ENCODE measurements around the gene KIF17. TPM values are rescaled to one million over a fixed set of nuclear protein-coding genes. Genes with fewer than 3 reads are reported as not detected.

KIF17 gene
- total and polyA plus RNA-seq, 9 donors, result 0.56 to 6.2 (median 2.2) TPM

GRCh38 chr1:20661207-20662109 is 56.3 kb downstream of the KIF17 start, which contains the start of gene DDOST:
TSS of gene DDOST (minus strand) at chr1:20661369. CDS start at chr1:20661350, 19 bp downstream.
- DNase-seq, result peak; percentile 92 to 97 (median 94)
- Histone ChIP-seq H3K9me3 (no peaks in the 10 kb centered on the region), H3K36me3 (no peaks in the 10 kb centered on the region), H3K27ac (peak within 1 kb of the TSS; percentile 27 to 78), H3K27me3 (no peaks in the 10 kb centered on the region), H3K4me1 (ENCODE audit: insufficient read depth) (peaks cover 10% of the 10 kb centered on the region), H3K4me3 (peak within 1 kb of the TSS; percentile 65)
- intact Hi-C loops (cut with DNase I), result no loop called here
- WGBS, 3 donors, result 0 to 2% (median 1%) methylated on average over 45 to 58 of the region's 58 CpGs
- TF ChIP-seq POLR2A (IDR thresholded peaks at IDR 0.05), result peak; percentile 36
- TF ChIP-seq EP300 (IDR thresholded peaks at IDR 0.05), result no peak
- TF ChIP-seq CTCF (IDR thresholded peaks at IDR 0.05), result peak in 1 of 3 donors; percentile 56

GRCh38 chr1:20660847-20661206 is 57.0 kb downstream of the KIF17 start:
- H3K9me3 ChIP-seq, result no peaks in the 10 kb centered on the region
- no peak for DNase-seq
- WGBS, 3 donors, result 0 to 1% (median 0%) methylated on average over 20 of the region's 20 CpGs
- peaks cover 10% of the 10 kb centered on the region for H3K4me1 ChIP-seq (ENCODE audit: insufficient read depth)
- no peaks in the 10 kb centered on the region for H3K36me3 ChIP-seq
- no peaks in the 10 kb centered on the region for H3K27me3 ChIP-seq
- peak overlapping the region; percentile 65 for H3K4me3 ChIP-seq
- peak overlapping the region in 1 of 2 donors; percentile 47 for H3K27ac ChIP-seq
- TF ChIP-seq EP300 (IDR thresholded peaks at IDR 0.05) (no peak), POLR2A (IDR thresholded peaks at IDR 0.05) (no peak), CTCF (IDR thresholded peaks at IDR 0.05) (no peak)
- intact Hi-C loops (cut with DNase I), result no loop called here

- Histone ChIP-seq H3K4me1 (ENCODE audit: insufficient read depth) (peaks cover 10% of the 10 kb centered on the region), H3K9me3 (no peaks in the 10 kb centered on the region), H3K27me3 (no peaks in the 10 kb centered on the region), H3K4me3 (peak overlapping the region; percentile 65), H3K36me3 (no peaks in the 10 kb centered on the region), H3K27ac (peak overlapping the region in 1 of 2 donors; percentile 47)
- TF ChIP-seq EP300 (IDR thresholded peaks at IDR 0.05) (no peak), CTCF (IDR thresholded peaks at IDR 0.05) (no peak), POLR2A (IDR thresholded peaks at IDR 0.05) (no peak)
- DNase-seq, result no peak
- 10 to 21% (median 15%) methylated on average over 3 of the region's 3 CpGs for WGBS, 3 donors
- intact Hi-C loops (cut with DNase I), result no loop called here
Observed at GRCh38 chr1:20660363-20660762, 57.4 kb downstream of the KIF17 start.

GRCh38 chr1:20658166-20658915 is 59.5 kb downstream of the KIF17 start:
- no peak for DNase-seq
- Histone ChIP-seq H3K27me3 (no peaks in the 10 kb centered on the region), H3K4me1 (ENCODE audit: insufficient read depth) (peaks cover 10% of the 10 kb centered on the region), H3K9me3 (no peaks in the 10 kb centered on the region), H3K4me3 (no peak overlapping the region), H3K36me3 (peaks cover 3% of the 10 kb centered on the region), H3K27ac (no peak overlapping the region)
- WGBS, 3 donors, result 65 to 76% (median 66%) methylated on average over 16 of the region's 16 CpGs
- intact Hi-C loops (cut with DNase I), result no loop called here
- TF ChIP-seq CTCF (IDR thresholded peaks at IDR 0.05), result no peak
- TF ChIP-seq EP300 (IDR thresholded peaks at IDR 0.05), result no peak
- no peak for TF ChIP-seq POLR2A (IDR thresholded peaks at IDR 0.05)
